GM12874 (cell line): ENCODE results near the gene PDCD2L.

Experiments used
- CTCF ChIP-seq: IDR thresholded peaks from 2 replicates; pipeline ENCODE4 v1.5.1; 2011; ENCODE audit warnings: low read depth, mild to moderate bottlenecking, control low read depth, low read length, moderate library complexity; ENCODE audit not compliant: insufficient read depth

The PDCD2L gene

DNA sequence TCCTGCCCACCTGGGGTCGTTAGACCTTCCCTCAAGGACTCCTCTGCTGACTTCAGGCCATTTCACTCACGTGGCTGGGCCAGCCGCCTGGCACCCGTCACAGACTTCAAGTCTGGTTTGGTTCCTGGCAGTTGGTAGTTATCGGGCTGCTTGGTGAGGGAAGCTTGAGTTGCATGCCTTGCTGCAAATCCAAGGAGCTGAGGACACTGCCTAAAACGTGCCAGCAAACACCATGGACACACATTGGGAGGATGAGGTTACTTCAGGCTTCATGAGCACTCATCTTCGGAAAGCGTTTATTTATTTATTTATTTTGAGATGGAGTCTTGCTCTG is 36.6 kb upstream of the PDCD2L start:
- TF ChIP-seq CTCF = no peak

- no peak for TF ChIP-seq CTCF
Observed at GRCh38 chr19:34368338-34368737, 35.9 kb upstream of the PDCD2L start.

DNA sequence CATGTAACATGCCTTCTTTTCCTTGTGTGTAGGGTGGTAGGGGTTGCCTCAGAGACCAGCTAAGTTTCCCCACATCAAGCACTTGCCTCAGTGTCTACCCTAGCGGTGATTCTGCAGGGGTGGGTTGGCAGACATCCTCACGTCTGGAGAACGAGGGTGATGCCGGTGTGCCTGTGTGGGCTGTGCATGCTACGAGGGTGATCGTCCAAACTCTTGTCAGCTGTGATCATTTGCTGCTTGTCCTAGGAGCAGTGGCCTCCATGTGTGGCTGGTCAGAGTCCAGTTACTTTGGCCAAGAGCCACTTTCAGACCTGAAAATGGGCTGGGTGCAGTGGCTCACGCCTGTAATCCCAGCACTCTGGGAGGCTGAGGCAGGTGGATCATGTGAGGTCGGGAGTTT is 34.1 kb upstream of the PDCD2L start:
- no peak for TF ChIP-seq CTCF

DNA sequence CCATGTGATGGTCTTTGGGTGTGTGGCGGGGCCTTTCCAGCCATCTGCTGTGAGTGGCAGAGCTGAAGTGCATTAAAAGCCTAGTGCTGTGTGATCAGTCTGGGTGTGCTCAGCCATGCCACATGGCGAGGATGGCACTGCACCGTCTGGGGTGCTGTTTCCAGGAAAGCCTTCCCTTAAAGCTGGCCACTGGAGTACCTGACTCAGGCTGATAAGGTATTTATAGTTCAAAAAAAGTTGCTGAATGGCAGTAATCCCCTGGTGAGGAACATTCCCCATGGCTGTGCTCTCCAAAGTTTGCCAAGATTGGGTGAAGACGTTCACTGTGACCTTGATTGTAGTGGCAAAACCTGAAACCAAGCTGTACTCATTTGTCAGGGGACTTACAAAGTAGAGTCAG is 33.2 kb upstream of the PDCD2L start:
- TF ChIP-seq CTCF = no peak

GRCh38 chr19:34373601-34374288 is 30.5 kb upstream of the PDCD2L start:
- no peak for TF ChIP-seq CTCF

- no peak for TF ChIP-seq CTCF
Observed at GRCh38 chr19:34375598-34375997, 28.6 kb upstream of the PDCD2L start.

GRCh38 chr19:34380639-34381241 is 23.5 kb upstream of the PDCD2L start:
- TF ChIP-seq CTCF = no peak
